Non-pigmented ciliary epithelial cell (primary cell): Measurements from ENCODE around the gene PRR22.
"Not testable (repeated sequence)": the region's sequence is repeated elsewhere in the genome, so short reads cannot be mapped to it uniquely, and the experiment has no call there.

Experiments used
- DNase-seq: peaks from one replicate; pipeline ENCODE4 v3.0.0-alpha.2; 2010; ENCODE audit warnings: low read depth

PRR22 gene

DNA sequence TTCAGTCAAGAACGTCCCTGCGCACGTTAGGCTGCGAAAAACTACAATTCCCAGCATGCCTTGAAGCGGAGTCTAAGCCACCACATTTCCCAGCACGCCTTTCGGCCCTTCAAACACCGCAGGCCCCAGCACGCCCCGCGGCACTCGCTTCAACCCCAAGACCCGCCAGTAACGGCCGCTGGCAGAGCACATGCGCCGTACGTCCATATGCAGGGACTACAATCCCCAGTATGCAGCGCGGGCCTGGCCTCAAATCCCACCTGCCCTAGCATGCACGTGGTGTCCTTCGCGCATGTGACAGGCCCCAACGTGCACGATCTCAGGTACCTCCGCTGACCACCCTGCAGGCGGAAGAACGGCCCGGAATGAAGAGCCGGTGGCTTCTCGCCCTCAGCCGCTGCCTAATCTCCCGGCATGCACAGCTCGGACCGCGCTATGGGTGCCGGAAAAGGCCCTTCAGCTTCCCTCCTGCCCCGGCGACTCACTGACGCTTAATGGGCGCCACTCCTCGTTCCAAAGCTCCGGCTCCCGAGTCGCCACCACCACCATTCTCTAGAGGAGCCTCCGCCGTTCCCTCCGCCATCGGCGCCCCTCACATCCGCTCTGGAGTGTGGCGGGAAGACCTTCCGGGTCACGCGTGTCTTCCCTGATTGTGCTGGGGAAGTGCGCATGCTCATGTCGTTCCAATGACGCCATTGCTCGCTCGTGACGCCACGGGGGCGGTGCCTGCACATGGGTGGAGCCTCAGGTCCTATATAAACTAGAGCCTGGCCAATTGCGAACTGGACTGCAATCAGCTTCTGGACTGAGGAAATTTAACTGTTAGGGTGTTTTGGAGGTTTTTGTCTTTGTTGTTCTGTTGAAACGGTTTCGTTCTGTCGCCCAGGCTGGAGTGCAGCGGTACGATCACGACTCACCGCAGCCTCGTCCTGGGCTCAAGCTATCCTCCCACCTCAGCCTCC, 6.3 kb upstream of the PRR22 start, which contains the start of gene DUS3L:
Gene DUS3L (minus strand): TSS at position 605 of the 962 bp plus-strand sequence. CDS start 22 bp downstream, at position 583.
- peak; percentile 90 for DNase-seq

DNA sequence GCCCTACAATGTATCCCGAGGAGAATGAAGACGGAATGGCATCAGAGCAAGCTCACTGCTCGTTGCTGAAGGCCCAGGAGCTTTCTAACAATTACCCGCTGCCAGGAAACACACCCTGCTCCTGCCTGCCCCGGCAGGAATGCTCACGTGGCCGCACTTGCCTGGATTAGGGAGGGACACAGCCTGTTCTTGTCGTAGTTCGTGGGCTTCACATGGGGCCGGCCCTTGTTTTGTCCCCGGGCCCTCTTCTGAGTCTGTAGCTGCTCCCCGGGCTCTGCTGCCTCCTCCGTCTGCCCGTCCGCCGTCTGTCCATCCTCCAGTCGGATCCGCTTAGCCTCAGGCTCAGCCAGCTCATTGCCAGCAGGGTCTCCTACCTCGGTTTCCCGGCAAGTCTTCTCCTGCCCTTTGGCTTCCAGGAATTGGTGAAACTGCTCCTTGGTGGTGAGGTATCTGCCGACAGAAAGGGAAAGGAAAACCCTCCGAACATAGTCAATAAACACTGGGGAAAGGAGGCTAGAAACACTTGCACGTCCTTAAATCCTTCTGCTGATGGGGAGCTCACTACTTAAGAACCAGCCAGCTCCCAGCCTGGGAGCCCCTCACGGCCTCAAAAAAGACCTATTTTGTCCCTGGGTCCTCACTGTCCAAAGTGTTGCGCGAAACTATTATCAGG, 5.5 kb upstream of the PRR22 start:
- DNase-seq: no peak

DNA sequence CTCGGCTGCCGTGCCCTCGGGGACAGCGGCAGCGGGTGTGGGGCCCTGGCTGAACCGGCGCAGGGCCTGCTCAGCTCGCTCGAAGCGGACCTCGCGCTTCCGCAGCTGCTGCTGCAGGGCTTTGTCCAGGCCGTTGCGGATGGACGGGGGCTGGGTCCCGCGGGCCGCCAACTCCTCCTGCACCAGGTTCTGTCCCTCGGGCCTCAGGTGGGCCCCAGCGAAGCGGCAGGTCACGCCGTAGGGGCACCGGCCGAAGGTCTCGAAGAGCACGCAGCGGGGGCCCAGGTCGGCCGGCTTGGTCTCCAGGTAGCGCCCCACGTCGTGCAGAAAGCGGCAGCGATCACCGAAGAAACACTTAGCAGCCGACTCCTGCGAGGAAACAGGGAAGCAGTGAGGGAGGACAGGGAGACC, 4.8 kb upstream of the PRR22 start:
- no peak for DNase-seq

DNA sequence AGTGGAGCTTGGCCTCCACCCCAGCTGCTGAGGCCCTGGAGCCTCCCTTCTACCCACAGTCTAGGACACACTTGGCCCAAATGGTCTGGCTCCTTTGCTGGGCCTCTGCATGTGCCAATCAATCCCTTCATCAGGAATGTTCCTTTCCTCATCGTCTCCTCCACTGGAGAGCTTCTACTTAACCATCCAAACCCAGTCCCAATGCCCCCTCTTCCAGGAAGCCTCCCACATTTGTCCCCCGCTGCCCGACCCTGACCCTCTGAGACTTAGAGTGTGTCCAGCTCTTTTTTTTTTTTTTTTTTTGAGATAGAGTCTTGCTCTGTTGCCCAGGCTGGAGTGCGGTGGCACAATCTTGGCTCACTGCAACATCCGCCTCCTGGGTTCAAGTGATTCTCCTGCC, 3.9 kb upstream of the PRR22 start:
- no peak for DNase-seq

DNA sequence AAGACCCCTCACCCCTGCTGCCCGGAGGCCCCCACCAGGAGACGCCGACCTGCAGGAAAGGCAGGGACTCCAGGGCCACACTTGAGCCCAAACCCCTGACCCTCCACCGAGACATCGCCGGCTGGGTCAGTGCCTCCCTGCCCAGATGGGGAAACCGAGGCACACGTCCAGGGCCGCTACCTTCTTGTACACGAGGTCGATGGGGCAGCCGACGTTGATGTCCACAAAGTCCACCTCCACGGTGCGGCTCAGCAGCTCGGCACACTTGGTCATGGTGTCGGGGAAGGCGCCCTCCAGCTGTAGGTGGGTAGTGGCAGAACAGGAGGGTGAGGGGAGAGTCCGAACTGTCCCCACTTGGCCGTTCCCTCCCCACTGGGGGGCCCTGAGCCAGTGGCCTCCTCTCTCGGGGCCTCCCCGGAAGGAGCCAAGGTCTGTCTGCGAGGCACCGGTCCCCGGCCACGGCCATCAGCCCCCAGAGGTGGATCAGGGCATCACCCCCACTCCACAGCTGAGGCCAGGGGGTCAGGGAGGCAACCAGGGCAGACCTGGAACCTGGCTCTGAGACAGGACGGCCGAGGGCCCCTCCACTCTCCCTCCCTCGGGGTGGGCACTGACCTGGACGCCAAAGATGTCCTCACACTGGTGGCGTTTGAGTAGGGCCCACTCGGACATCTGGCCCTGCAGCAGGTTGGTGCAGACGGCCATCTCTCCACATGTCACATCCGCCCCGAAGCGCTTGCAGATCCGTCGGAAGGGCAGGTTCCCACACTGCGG, 3.0 kb upstream of the PRR22 start:
- DNase-seq: no peak

DNA sequence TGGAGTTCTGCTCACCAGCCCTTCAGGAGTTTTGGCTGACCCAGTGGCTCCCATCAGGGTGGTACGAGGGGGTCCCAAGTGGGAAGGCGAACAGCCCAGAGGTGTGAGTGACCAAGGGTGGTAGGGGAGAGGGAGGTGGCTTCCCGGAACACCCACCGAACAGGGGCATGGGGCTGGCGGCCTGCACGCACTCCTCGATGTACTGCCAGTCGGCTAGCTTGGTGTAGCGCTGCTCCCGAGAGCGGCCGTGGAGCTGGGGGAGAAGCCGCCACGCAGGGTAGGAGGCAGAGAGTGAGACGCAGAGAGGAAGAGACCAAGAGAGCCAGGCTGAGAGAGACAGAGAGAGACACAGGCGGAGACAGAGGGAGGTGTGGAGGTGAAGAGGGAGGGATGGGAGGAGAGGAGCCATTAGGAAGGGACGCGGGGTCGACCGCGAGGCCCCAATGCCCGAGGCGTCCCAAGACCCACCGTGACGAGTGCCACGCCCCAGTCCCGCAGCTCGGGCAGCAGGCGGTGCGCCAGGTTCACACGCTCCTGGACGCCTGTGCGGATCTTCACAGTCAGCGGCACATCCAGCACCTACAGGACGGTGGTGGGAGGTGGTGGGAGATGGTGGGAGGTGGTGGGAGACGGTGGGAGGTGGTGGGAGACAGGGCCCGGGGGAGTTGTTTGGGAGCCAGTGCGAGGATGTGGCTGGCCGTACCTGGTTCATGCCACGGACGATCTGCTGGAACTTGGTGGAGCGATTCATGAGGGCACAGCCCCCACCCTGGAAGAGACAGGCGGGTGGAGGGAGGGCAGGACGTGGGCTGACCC, 2.3 kb upstream of the PRR22 start:
- DNase-seq: no peak

DNA sequence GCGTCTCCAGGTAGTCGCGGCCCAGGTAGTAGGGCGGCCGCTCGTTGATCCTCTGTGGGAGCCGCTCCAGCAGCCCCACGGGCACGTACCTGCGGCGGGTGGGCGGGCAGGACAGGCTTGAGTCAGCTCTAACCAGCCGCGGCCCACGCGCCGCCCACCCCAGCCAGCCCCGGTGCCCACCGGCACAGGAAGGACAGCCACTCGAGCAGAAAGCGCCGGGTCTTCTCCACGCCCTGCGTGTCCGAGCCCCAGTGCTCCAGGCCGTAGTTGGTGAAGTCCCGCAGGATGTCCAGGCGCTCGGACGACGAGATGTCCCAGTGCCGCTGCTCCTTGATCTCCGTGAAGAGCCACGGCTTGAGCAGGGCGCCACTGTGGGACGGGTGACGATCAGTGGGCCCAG, 877 bp upstream of the PRR22 start:
- no peak for DNase-seq

DNA sequence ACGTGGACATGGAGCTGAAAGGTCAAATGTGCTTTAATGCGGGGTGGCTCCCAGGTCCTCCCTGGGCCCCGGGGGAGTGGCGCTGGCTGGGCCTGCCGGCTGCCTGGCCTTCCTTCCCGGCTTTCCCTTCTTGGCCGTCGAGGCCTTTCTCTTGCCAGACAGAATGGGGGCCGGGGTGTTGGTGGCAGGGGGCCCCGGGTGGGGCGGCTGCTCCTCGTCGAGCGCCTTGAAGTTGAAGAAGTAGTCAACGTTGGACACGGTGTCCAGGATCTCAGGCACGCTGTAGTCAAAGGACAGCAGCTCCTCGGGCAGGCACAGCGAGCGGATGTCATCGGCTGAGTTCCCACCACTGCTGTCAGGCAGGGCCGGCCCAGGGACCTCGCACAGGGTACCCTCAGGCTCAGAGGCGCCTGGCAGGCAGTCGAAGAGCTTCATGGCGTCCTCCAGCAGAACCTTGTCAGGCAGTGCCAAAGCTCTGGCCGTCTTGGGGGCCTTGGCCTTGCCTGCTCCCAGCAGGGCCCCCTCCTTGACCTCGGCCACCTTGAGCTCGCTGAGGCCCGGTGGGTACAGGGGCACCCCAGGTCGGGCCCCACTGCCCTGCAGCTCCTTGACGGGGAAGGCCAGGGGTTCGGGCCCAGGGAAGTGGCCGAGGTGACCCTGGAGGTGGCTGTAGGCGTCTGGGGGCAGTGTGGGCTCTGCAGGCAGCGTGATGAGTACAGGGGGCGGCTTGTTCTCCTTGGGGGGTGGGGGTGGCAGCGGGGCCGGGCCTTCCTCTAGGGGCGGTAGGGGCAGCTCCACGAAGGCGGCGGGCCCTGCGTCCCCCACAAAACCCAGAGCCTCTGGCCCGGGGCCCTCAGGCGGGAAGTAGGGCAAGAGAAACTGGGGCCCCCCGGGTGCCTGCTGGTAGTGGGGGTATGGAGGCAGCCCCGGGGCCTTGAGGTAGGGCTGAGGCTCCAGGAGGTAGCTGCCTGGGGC, 1.3 kb downstream of the PRR22 start:
- DNase-seq: no peak

DNA sequence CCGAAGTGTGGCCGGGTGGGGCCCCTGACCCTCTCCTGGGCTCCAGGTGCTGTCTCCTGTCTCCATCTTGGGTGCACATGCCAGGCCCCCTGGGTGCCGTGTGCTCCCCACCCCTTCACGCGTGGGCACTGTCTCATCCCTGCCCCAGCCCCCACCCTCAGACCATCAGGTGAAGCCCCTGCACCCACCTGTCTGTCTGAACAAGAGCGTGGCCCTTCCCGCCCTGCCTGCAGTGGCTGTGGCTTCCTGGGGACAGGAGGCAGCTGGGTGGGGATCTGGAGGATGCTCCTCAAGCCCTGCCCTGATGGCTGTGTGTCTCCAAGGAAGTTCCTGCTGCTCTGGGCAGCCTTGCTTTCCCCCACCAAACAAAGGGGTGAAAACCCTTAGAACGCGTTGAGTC, 2.2 kb downstream of the PRR22 start:
- no peak for DNase-seq

DNA sequence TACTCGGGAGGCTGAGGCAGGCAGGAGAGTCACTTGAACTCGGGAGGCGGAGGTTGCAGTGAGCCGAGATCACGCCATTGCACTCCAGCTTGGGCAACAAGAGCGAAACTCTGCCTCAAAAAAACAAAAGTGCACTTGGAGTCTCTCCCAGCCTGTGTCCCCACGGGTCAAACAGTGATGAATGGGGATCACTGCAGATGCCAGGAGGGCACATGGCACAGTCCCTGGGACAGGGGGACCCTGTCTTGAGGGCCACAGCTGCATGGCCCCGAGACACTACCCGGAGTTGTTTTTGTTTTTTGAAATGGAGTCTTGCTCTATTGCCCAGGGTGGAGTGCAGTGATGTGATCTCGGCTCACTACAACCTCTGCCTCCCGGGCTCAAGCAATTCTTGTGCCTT, 3.6 kb downstream of the PRR22 start:
- not testable (repeated sequence) for DNase-seq

DNA sequence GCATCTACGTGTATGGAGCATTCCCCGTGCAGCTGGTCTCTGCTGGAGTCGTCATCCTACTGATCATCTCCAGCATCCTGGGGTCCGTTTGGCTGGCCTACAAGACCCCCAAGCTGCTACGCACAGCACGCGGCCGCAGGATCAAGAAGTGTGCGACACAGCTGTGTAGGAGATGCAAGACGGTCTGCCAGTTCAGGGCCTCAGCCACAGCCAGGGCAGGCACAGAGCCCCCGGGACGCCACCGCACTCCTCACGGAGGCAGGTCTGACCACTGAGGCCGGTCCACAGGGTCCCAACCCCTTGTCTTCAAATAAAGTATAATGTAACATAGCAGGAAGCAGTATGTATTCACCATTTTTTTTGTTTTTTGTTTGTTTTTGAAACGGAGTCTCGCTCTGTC, 6.1 kb downstream of the PRR22 start:
- no peak for DNase-seq

DNA sequence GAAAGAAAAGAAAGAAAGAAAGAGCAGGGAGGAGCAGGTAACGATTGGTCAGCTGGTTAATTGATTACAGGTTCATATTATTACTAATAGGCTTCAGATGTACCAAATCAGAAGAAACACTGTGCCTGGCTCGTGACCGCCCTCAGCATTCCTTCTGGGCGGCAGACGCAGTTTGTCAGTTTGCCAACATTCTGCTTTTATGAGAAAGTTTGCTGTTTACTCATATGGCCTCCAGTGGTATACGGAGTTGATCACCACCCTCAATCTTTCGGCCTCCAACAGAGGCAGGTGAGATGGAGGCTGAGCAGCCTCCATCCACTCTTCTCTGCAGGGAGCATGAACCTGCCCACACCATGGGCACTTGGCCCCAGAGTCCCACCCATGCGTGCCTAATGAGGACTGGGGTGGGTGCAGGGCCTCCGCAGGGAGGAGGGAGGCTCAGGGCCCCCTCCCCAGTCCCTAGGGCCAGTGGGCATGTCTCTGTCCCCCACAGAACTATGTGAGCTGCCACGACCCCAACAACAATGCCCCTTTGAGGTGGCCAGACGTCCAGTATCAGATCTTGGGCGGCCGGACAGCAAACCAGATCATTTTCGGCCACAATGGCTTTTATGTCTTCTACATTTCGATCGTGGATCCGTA, 8.8 kb downstream of the PRR22 start:
- DNase-seq: no peak

DNA sequence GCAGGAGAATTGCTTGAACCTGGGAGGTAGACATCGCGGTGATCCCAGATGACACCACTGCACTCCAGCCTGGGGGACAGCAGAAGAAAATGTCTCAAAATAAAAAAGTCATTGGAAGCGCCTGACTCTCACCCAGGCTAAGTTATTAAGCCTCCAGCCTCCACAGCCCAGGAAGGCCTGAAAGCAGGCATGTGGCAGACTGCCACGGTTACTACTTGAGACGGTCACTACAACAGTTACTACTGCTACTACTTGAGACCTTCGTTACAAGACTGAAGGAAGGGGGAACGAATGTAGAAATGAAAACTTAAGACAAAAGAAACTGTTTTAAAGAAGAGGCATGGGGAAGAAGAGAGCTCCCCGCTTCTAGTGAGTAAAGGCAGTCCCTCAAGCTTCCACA, 9.6 kb downstream of the PRR22 start:
- DNase-seq: no peak

DNA sequence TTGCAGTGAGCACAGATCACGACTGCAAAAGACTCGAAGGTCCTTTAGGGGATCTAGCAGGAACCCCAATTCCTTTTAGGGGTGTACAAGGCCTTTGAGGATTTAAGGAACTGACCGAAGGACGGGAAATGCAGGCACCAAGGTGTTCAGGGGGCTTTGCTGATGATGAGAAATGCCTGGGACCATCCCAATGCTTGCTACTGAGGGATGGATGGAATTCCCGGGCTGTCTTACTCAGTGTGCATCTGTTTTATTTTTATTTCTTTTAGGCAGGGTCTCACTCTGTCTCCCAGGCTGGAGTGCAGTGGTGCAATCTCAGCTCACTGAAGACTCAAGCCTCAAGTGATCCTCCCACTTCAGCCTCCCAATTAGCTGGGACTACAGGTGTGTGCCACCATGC, 11.3 kb downstream of the PRR22 start:
- no peak for DNase-seq

DNA sequence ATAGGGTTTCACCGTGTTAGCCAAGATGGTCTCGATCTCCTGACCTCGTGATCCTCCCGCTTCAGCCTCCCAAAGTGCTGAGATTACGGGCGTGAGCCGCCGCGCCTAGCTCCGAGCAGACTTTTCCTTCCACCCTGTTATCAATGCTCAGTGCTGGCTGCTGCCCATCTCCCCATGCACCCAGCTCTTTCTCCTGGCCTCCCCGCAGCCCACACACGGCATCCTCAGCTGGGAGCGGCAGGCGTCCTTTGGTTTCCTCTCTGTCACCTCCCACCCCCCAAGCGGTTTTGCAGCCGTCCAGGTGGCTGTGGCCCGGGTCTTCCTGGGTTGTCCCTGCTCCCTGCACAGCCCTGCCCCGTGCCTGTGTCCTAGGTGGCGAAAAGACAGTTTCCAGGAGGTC, 12.1 kb downstream of the PRR22 start:
- DNase-seq: no peak

DNA sequence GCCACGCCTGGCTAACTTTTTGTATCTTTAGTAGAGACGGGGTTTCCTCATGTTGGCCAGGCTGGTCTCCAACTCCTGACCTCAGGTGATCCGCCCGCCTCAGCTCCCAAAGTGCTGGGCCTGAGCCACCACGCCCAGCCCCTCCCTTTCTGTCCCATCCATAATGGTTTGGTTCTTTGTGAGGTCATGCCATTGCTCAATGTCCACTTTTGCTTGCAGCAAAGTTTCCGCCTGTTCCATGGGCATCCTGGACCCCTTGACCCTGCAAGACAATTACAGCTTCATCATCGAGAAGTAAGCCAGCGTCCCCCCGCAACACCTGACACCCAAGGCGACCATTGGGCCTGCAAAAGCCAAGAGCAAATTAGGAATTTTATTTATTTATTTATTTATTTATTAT, 16.6 kb downstream of the PRR22 start:
- no peak for DNase-seq

DNA sequence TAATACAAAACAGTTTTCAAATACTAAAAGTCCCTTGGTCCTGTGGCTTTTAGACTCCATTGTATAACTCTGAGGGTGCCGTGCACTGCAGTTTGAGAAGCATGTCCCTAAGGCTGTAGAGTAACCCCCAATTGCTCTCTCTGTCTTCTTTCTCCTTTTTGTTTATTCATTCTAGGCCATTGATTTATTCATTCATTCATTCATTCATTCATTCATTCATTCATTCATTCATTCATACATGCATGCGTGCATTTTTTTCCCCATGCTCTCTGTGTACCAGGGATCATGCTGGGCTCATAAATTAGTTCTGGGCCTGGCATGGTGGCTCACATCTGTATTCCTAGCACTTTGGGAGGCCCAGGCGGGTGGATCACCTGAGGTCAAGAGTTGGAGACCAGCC, 19.3 kb downstream of the PRR22 start:
- DNase-seq: no peak

DNA sequence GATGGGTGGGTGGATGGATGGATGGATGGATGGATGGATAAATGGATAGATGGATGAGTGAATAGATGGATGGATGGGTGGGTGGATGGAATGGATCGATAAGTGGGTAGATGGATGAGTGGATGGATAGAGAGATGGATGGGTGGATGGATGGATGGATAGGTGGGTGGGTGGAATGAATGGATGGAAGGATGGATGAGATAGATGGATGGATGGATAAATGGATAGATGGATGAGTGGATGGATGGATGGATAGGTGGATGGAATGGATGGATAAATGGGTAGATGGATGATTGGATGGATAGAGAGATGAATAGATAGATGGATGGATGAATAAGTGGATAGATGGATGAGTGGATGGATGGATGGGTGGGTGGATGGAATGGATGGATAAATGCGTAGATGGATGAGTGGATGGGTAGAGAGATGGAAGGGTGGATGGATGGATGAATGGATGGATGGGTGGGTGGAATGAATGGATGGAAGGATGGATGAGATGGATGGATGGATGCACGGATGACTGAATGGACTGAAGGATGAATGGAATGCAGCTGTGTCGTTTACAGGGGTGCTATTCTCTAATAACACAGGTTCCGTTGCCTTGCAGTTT, 21.8 kb downstream of the PRR22 start:
- DNase-seq: no peak

DNA sequence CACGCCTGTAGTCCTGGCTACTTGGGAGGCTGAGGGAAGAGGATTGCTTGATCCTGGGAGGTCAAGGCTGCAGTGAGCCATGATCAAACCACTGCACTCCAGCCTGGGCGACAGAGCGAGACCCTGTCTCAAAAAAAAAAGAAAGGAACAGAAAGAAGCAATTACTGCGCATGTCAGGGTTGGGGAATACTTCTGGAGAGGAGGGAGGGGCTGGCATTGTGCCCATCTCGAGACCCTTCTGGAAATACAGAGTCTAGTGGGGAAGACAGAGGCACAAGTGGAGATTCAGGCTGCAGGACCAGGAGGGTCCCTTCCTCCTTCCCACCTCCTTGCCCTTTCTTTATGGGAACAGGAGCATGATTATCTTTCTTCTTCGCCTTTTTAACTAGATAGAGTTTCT, 30.8 kb downstream of the PRR22 start:
- no peak for DNase-seq

DNA sequence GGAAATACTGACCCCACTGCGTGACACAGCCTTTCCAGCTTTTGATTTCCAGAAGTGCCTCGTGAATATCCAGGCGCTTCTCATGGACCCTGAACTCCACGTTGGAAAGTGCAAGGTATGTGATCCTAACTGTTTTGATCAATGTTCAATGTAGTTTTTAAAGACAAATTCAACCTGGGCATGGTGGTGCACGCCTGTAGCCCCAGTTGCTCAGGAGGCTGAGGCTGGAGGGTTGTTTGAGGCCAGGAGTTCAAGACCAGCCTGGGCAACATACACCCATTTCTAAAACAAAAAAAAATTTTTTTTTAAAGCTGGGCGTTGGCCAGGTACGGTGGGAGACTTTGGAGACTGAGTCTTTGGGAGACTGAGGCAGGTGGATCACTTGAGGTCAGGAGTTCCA, 32.8 kb downstream of the PRR22 start:
- no peak for DNase-seq
